HG02981 (cell line): Measurements from ENCODE around the gene CLMN.
"Not testable (repeated sequence)": the region's sequence is repeated elsewhere in the genome, so short reads cannot be mapped to it uniquely, and the experiment has no call there.

Source experiments
- ATAC-seq: cut with Tn5 transposase; IDR thresholded peaks from one replicate; pipeline ENCODE4 v1.9.1; 2021; ENCODE audit warnings: mild to moderate bottlenecking, moderate library complexity; ENCODE audit not compliant: unreplicated experiment

Gene CLMN

GRCh38 chr14:95183082-95183481, 136.6 kb downstream of the CLMN start:
- no peak for ATAC-seq

DNA sequence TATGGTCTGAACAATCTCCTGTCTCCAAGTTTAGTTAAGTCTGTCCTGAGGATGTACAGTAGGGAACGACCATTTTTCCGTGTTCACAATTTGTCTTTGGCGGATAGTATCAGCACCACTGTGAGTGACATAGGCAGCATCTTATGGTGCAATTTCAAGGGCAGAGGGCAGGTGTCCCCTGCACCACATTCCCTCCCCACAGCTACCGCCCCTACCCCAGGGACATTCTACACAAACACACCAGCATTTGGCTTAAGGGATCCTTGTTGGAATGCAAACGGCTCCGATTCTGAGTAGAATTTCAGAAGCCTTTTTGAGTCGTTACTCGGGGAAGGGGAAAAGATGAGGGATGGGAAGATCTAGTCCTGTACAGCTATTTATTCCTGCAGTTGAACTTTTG, 137.3 kb downstream of the CLMN start:
- ATAC-seq: no peak

GRCh38 chr14:95180966-95181741, 138.6 kb downstream of the CLMN start:
- ATAC-seq: no peak

GRCh38 chr14:95175670-95176069, 144.0 kb downstream of the CLMN start:
- ATAC-seq: not testable (repeated sequence)

DNA sequence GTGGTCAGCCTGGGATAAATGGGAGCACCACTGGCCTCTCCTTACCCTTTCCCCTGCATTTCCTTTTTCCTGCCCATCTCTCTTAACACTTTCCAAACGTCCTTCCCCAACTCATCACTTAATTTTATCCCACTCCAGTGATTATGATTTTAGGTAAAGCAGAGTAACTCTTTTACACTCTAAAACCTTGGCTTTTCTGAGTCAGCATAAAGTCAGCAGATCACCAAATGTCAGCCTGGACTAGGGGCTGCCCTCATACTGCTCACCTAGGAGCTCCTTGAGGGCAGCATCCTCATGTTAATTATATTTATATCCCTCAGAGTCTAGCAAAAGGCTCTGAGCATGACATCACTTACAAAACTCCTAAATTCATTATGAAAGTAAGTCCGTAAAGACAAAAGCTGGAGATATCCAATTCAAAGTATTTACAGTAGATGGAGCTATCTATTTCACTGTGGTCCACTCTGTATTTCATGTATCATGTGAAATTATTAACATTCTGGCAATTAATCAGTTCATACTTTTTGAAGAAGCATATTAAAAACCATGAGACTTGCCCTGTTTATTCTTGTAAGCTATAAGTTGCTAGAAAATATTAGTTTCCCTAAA, 145.4 kb downstream of the CLMN start:
- ATAC-seq: no peak

DNA sequence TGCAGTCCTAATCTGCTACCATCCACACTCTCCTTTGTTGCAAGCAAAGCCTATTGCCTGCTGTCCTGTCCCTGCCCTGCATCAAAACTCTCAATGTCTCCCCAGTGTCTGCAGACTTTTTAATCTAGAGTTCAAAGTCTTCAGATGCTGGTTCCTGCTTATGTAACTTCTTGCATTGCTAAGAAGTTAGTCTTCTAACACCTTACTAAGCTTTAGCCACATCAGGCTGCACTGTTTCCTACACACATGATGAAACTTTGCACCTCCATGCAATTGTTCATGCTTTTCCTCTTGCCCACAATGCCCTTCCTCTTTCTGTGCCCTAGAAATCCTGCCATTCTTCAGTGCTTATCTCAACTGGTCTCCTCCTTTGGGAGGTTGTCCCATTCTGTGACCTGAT, 146.2 kb downstream of the CLMN start:
- no peak for ATAC-seq

DNA sequence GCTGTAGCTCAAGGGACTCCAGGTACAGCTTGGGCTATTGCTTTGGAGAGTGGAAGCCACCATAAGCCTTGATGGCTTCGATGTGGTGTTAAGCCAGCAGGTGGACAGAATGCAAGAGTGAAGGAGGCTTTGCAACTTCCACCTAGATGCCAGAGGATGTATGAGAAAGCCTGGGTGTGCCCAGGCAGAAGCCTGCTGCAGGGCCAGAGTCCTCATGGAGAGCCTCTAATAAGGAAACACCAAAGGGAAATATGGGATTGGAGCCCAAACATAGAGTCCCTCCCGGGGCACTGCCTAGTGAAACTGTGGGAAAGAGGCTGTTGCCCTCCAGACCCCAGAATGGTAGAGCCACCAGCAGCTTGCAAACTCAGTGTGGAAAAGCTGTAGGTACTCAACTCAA, 152.5 kb downstream of the CLMN start:
- ATAC-seq: no peak

GRCh38 chr14:95165517-95165916, 154.2 kb downstream of the CLMN start:
- ATAC-seq: no peak

DNA sequence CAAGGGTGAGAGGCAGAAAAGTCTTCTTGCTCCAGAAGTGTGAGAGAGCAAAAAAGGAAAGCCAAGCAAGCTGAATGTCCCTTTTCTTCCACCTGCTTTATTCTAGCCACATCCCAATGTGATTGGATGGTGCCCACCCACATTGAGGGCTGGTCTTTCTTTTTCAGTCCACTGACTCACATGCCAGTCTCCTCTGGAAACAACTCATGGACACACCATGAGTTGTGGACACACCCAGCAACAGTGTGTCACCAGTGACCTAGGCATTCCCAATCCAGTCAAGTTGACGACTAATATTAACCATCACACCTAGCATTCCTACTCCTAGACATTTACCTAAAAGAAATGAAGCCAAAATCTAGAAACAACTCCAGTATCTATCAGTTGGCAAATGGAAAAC, 155.2 kb downstream of the CLMN start:
- ATAC-seq: no peak

- ATAC-seq: no peak
Measured at GRCh38 chr14:95163666-95164065, 156.0 kb downstream of the CLMN start.

DNA sequence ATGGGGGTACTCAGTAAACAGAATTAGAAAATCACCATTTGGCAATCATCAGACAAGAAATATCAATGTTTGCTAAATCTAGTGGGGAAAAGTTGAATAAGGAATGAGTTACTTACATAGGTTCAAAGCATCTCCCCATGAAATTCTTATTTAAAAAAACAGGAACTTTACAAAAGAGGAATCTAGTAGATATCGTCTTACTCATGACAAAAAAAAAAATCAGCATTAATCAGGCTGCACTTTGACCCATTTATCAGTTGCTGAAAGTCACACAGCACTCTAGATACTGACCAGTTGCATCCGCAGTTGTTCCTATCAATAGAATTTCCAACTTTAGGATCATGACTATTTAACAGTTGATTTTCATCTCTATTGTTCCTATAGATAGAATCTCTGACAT, 156.6 kb downstream of the CLMN start:
- no peak for ATAC-seq

GRCh38 chr14:95162641-95163040, 157.1 kb downstream of the CLMN start:
- no peak for ATAC-seq

GRCh38 chr14:95157327-95158189, 162.2 kb downstream of the CLMN start, which contains the start of gene DICER1:
Gene DICER1, minus strand, starts transcription at chr14:95157529. Its CDS starts 24,071 bp downstream, at chr14:95133458.
- peak; percentile 75 for ATAC-seq

- peak; percentile 31 for ATAC-seq
Measured at GRCh38 chr14:95157048-95157326, 162.7 kb downstream of the CLMN start.

DNA sequence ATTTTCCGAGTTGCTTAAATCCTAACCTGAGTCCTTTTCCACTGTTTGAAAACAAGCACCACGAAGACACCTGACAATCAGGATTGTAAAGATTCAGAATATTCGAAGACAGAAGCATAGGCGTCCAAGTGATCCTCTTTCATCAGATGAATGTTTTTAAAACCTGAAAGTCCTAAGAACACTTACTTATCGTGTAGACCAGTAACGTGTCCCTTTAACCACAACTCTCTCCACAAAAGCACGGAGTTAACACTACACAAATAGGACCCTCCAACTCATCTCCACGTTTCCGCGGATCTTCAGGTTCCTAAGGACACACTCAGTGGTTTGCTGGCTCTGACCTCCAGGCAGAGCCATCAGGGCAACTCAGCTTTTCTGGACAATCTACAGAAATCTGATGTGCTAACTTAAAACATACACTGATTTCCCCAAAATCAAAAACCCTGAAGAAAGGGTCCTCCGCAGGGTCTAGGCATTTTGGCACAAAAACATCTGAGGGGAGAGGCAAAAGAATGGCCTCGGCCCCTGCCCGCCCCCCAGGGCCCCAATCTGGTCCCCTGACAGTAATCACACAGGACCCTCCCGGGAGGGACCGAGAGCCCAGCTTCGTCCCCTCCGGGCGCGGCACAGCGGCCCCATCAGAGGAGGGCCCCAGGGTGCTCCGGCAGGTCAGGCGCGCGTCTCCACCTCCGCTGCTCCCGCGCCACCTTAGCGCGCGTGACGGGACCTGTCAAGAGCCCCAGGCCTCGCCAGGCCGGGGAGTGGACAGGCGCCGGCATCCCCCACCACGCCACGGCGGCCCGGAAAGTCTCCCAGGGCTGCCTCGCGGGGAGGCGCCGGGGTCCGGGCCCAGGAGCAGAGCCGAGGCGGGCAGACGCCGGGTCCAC, 163.3 kb downstream of the CLMN start:
- peak; percentile 27 for ATAC-seq

DNA sequence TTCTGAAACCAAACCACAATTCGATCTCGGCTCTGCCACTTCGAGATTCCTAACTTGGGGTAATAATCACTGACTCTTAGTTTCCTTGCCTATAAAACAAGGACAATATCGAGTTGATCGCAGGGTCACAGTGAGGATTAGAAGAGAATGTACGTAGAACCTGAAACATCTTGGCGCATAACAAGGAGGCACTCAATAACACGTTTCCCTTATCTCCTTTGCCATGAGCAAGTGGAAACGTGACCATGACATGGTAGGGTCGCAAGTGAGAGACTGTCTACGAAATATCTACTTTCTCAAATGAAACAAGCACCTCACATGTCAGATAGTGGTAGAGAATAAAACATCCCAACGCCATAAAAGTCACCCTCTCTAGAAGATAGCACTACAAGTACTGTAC, 164.7 kb downstream of the CLMN start:
- ATAC-seq: no peak

- no peak for ATAC-seq
Measured at GRCh38 chr14:95153866-95154265, 165.8 kb downstream of the CLMN start.

DNA sequence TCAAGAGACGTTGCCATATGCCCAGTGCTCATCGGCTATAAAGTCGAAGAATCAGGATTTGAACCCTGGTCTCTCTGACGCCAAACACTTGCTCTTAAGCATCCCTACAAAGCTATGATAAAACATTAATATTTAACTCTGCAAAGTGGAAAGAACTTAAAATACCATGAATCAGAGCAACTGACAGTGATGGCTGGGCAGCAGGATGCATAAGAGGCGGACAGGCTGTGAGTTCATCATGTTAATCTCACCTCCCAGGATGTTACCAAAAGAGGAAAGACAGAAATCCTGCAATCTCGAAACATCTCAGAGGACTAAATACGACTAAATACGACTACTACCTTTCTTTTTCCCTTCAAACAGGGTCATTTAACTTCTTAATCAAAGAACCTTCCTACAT, 168.1 kb downstream of the CLMN start:
- ATAC-seq: no peak

DNA sequence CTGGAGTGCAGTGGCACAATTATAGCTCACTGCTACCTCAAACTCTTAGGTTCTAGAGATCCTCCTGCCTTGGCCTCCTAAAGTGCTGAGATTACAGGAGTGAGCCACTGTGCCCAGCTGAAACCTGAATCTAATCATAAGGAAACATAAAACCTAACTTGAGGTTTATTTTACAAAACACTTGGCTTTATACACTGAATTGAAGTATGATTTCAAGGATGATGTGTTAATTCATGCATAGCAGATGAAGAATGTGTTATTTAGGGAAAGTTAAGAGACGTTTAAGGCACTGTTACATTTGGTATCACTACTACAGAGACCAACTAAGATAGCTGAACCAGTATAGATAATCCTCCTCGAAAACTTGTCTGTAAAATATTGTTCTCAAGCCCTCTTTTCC, 168.8 kb downstream of the CLMN start:
- no peak for ATAC-seq

GRCh38 chr14:95149441-95149840, 170.3 kb downstream of the CLMN start:
- no peak for ATAC-seq

- ATAC-seq: no peak
Measured at GRCh38 chr14:95147597-95147996, 172.1 kb downstream of the CLMN start.
